Endothelial cell of umbilical vein (primary cell): Measurements from ENCODE around the gene TXNDC2. TPM values are rescaled to one million over a fixed set of nuclear protein-coding genes. Genes with fewer than 3 reads are reported as not detected.

Experiments used
- BruUV-seq: library from RNA; stranded (reverse); fragments of 400-500 nt; replicated peaks from 2 replicates; lab custom pipeline; 2021; lab: Mats Ljungman, UMichigan
- CTCF ChIA-PET: fragments of 300-600, 350-600 bp; sonication (Branson Sonifier 250); formaldehyde crosslinking; loops from one replicate; lab custom pipeline; 2021; ENCODE audit warnings: antibody characterized with exemption, inconsistent platforms; lab: Charles Lee
- POLR2A ChIA-PET: fragments of 300-600, 350-600 bp; sonication (Branson Sonifier 250); formaldehyde crosslinking; loops from one replicate; lab custom pipeline; 2021; ENCODE audit warnings: antibody characterized with exemption, inconsistent platforms; lab: Charles Lee
- DNase-seq: peaks from one replicate; pipeline ENCODE4 v3.0.0-alpha.2; 2011; ENCODE audit warnings: low read depth, low spot score
- FAIRE-seq: peaks from 2 replicates; lab custom pipeline; 2011; peaks lifted over from hg19 to GRCh38; lab: Jason Lieb, UNC
- H2AFZ ChIP-seq: 2 replicates; pipeline ENCODE4 v1.6.0; 2012; ENCODE audit warnings: low read depth, low read length, control low read depth, inconsistent platforms
- H3K27ac ChIP-seq: 2 replicates; pipeline ENCODE4 v1.5.1; 2011; ENCODE audit warnings: low read depth, mild to moderate bottlenecking, control low read depth, low read length, moderate library complexity; ENCODE audit not compliant: insufficient read depth
- H3K27me3 ChIP-seq, 2 experiments: 2 replicates each; pipeline versions ENCODE4 v1.6.0 to v1.6.1; 2011; ENCODE audit warnings: low read length in 2 of 2, mixed read lengths in 1 of 2; ENCODE audit not compliant: control insufficient read depth in 2 of 2, insufficient read depth in 2 of 2
- H3K36me3 ChIP-seq, 2 experiments: 2 replicates in 1 of 2; 3 replicates in 1 of 2; pipeline ENCODE4 v1.5.1; 2011; ENCODE audit warnings: low read length in 2 of 2, mild to moderate bottlenecking in 1 of 2, moderate library complexity in 1 of 2; ENCODE audit not compliant: control insufficient read depth in 2 of 2, insufficient read depth in 2 of 2; ENCODE audit errors: extremely low read depth in 1 of 2
- H3K4me1 ChIP-seq: 3 replicates; pipeline ENCODE4 v1.5.1; 2011; ENCODE audit warnings: mild to moderate bottlenecking, low read length; ENCODE audit not compliant: control insufficient read depth, insufficient read depth; ENCODE audit errors: extremely low read depth
- H3K4me2 ChIP-seq: 2 replicates; pipeline ENCODE4 v1.6.1; 2011; ENCODE audit warnings: low read length, control low read depth, mixed read lengths; ENCODE audit not compliant: insufficient read depth
- H3K4me3 ChIP-seq, 3 experiments: fragments of 200-600 bp in 1 of 3; sonication (generic), shearing (Covaris generic) in 1 of 3; replicated peaks in 1 of 3; 2 replicates each; pipeline ENCODE4 v1.5.1; 2011 to 2016; ENCODE audit warnings: control low read depth in 3 of 3, low read length in 3 of 3, mild to moderate bottlenecking in 2 of 3, inconsistent platforms in 1 of 3, low read depth in 1 of 3, moderate library complexity in 1 of 3; ENCODE audit not compliant: insufficient read depth in 1 of 3
- H3K79me2 ChIP-seq: 2 replicates; pipeline ENCODE4 v1.6.0; 2012; ENCODE audit warnings: low read length, inconsistent platforms; ENCODE audit not compliant: control insufficient read depth, insufficient read depth
- H3K9ac ChIP-seq: replicated peaks from 2 replicates; pipeline ENCODE3; 2011; ENCODE audit warnings: low read length, control low read depth; ENCODE audit not compliant: insufficient read depth; ENCODE audit errors: extremely low read depth
- H3K9me1 ChIP-seq: replicated peaks from 3 replicates; pipeline ENCODE4 v1.6.0; 2011; ENCODE audit warnings: mild to moderate bottlenecking, low read length; ENCODE audit not compliant: control insufficient read depth, insufficient read depth; ENCODE audit errors: extremely low read depth
- H3K9me3 ChIP-seq: replicated peaks from 2 replicates; pipeline ENCODE4 v1.5.1; 2012; ENCODE audit warnings: low read length, inconsistent platforms; ENCODE audit not compliant: control insufficient read depth, insufficient read depth
- H4K20me1 ChIP-seq: replicated peaks from 2 replicates; pipeline ENCODE3; 2011; ENCODE audit warnings: mild to moderate bottlenecking, low read length; ENCODE audit not compliant: control insufficient read depth, insufficient read depth; ENCODE audit errors: extremely low read depth
- CTCF ChIP-seq, 2 donors: IDR thresholded peaks; 1 replicate in 1 of 2; 2 replicates in 1 of 2; pipeline ENCODE4 v1.5.1; 2011; ENCODE audit warnings: low read length in 2 of 2, mild to moderate bottlenecking in 2 of 2, moderate library complexity in 2 of 2, control low read depth in 1 of 2, inconsistent platforms in 1 of 2, low read depth in 1 of 2; ENCODE audit not compliant: insufficient read depth in 1 of 2; ENCODE audit errors: extremely low read depth in 1 of 2
- EZH2 ChIP-seq: IDR thresholded peaks from 2 replicates; pipeline ENCODE4 v1.6.1; 2012; ENCODE audit warnings: borderline replicate concordance, low read depth, mild to moderate bottlenecking, moderate library complexity, low read length, inconsistent platforms; ENCODE audit not compliant: severe bottlenecking
- FOS ChIP-seq: IDR thresholded peaks from 2 replicates; pipeline ENCODE4 v1.6.1; 2011; ENCODE audit warnings: mild to moderate bottlenecking, low read length, moderate library complexity, borderline replicate concordance; ENCODE audit not compliant: insufficient read depth
- GATA2 ChIP-seq: IDR thresholded peaks from 2 replicates; pipeline ENCODE4 v1.7.0; 2011; ENCODE audit warnings: low read depth, mild to moderate bottlenecking, moderate library complexity, mixed read lengths, low read length; ENCODE audit not compliant: insufficient read length, insufficient read depth
- JUN ChIP-seq: IDR thresholded peaks from 2 replicates; pipeline ENCODE4 v1.6.1; 2011; ENCODE audit warnings: borderline replicate concordance, low read depth; ENCODE audit not compliant: insufficient read length, insufficient read depth
- MYC ChIP-seq: IDR thresholded peaks from one replicate; pipeline ENCODE4 v1.6.1; 2011; ENCODE audit warnings: mild to moderate bottlenecking, low read depth, low read length
- POLR2A ChIP-seq: IDR thresholded peaks from 2 replicates; pipeline ENCODE4 v1.6.1; 2012; ENCODE audit warnings: low read depth, mild to moderate bottlenecking, control low read depth, low read length
- POLR2AphosphoS5 ChIP-seq: IDR thresholded peaks from 2 replicates; pipeline ENCODE4 v1.6.1; 2012; ENCODE audit warnings: low read depth, mild to moderate bottlenecking, control low read depth, low read length, moderate library complexity; ENCODE audit not compliant: insufficient read depth
- dilution Hi-C: fragments of 300-500 bp; cut with MboI; formaldehyde crosslinking; loops from one replicate; pipeline ENCODE4 v1.15.0; 2019; ENCODE audit warnings: low sequenced_read_pairs; ENCODE audit not compliant: extremely low pct_ligation_motif_present
- intact Hi-C: fragments of 100-400 bp; cut with micrococcal nuclease; formaldehyde crosslinking; loops from one replicate; pipeline ENCODE4 v1.10.0; 2022
- polyA plus RNA-seq, 4 experiments: library from polyadenylated mRNA; depleted of rRNA in 3 of 4; stranded (reverse) in 3 of 4; unstranded in 1 of 4; fragments of >200 nt; gene quantifications; 2 replicates each; pipeline versions ENCODE4 v1.2.1 to v1.2.3, GENCODE V29; 2011 to 2012; ENCODE audit warnings: missing spikeins in 1 of 4
- total RNA-seq: library from RNA; stranded (reverse); gene quantifications from 2 replicates; pipeline ENCODE4 v1.2.3, GENCODE V29; 2021
- TF ChIP-seq, protein P1 (sequence below): IDR thresholded peaks from 2 replicates; pipeline ENCODE4 v1.6.1; 2011; ENCODE audit not compliant: insufficient read depth, insufficient read length

The TXNDC2 gene
- total and polyA plus RNA-seq, 2 donors (not counting 3 experiments of a cell fraction or from before 2014, with no cell fraction given): 0.12 TPM; not detected in 1

DNA sequence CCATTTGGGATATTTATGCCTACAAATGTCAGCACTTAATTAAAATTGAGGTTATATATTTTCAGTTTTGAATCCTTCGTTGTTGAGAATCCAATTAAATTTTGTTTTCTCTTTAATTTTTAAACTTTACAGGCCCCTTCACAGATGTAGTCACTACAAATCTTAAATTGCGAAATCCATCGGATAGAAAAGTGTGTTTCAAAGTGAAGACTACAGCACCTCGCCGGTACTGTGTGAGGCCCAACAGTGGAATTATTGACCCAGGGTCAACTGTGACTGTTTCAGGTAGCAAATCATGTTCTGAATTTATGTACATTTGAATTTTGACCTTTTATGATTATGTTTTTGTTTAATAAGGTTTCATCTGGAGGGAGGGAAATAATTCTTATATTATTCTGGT is 45.9 kb downstream of the TXNDC2 start:
- no TSS peak for BruUV-seq
- Histone ChIP-seq H3K36me3 (peaks cover 7 to 12% of the 10 kb centered on the region in 2 experiments), H3K9me1 (peaks cover 5% of the 10 kb centered on the region), H3K27me3 (no peaks in the 10 kb centered on the region), H3K9ac (no peak overlapping the region), H3K4me3 (no peak overlapping the region), H3K4me1 (peaks cover 10% of the 10 kb centered on the region), H3K27ac (no peak overlapping the region), H4K20me1 (peaks cover 25% of the 10 kb centered on the region), H3K4me2 (no peak overlapping the region), H2AFZ (no peak overlapping the region), H3K79me2 (peaks cover 92% of the 10 kb centered on the region), H3K9me3 (no peaks in the 10 kb centered on the region)
- intact Hi-C loops (no loop called here), dilution Hi-C loops (no loop called here)
- ChIA-PET CTCF (interaction anchor here (1.1 kb wide), 1 partner anchor 19 kb away, joined by 3 read pairs; no protein-coding TSS in a partner anchor), POLR2A (no interaction called here)
- DNase-seq (no peak), FAIRE-seq (no peak)
- TF ChIP-seq FOS (no peak), JUN (no peak), MYC (no peak), GATA2 (no peak), CTCF (IDR thresholded peaks at IDR 0.05; ENCODE audit: extremely low read depth in 1 of 2, insufficient read depth in 1 of 2, low read depth in 1 of 2, low read length in 2 of 2) (no peak), POLR2A (no peak)

GRCh38 chr18:9933865-9934264 is 48.1 kb downstream of the TXNDC2 start:
- Histone ChIP-seq H3K9me3 (no peaks in the 10 kb centered on the region), H2AFZ (no peak overlapping the region), H3K27ac (no peak overlapping the region), H3K4me3 (no peak overlapping the region), H3K4me1 (no peaks in the 10 kb centered on the region), H3K79me2 (peaks cover 89% of the 10 kb centered on the region), H3K4me2 (no peak overlapping the region), H3K36me3 (peaks cover 13 to 30% of the 10 kb centered on the region in 2 experiments), H4K20me1 (peaks cover 22% of the 10 kb centered on the region), H3K9me1 (peaks cover 5% of the 10 kb centered on the region), H3K9ac (no peak overlapping the region), H3K27me3 (no peaks in the 10 kb centered on the region)
- ChIA-PET POLR2A (no interaction called here), CTCF (no interaction called here)
- no TSS peak for BruUV-seq
- dilution Hi-C loops: no loop called here
- DNase-seq: no peak
- no peak for FAIRE-seq
- intact Hi-C loops: no loop called here
- TF ChIP-seq POLR2AphosphoS5 (no peak), JUN (no peak), CTCF (IDR thresholded peaks at IDR 0.05; ENCODE audit: extremely low read depth in 1 of 2, insufficient read depth in 1 of 2, low read depth in 1 of 2, low read length in 2 of 2) (no peak), MYC (no peak), EZH2 (no peak), POLR2A (no peak), FOS (no peak), GATA2 (no peak)
- TF ChIP-seq, protein P1, sequence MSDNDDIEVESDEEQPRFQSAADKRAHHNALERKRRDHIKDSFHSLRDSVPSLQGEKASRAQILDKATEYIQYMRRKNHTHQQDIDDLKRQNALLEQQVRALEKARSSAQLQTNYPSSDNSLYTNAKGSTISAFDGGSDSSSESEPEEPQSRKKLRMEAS: no peak
